Measurements from ENCODE around the gene TRAK1. TPM values are rescaled to one million over a fixed set of nuclear protein-coding genes. Genes with fewer than 3 reads are reported as not detected.
A peak's percentile ranks its signal among the peaks of the same experiment; 100 is the strongest.

TRAK1 gene
- total RNA-seq, 3 donors from 2014 or later, result 29.0 to 53.7 (median 40.6) TPM

DNA sequence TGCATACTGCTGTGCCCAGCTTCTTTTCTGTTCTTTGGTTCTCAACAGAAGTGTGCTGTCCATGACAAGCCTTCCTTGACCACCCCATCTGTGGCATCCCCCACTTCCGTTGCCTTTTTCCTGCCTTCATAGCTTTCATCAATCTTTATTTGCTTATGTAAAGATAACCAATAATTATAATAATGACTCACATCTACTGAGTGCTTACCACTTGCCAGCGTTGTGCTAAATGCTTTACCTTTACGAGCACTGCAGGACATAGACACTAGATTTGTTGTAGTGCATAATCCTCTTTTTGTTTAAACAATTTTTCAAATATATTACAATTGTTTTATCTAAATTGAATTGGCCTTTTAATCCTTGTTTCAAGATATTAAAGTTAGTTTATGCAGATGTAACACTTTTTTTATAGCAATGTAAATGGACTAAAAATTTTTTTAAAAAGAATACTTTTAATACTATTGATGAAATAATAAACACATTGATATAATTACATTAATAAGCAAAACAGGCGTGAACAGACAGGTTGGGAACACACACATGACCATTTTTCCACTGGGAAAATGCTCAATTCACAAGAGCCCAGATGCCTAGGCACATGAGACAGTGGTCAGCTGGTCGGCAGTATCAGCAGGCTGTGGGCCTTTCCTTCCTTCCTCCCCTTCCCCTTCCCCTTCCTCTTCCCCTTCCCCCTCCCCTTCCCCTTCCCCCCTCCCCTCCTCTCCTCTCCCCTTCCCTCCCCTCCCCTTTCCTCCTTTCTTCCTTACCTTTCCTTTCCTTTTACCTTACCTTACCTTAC, 42.5 kb downstream of the TRAK1 start:
- TF ChIP-seq, protein P1, sequence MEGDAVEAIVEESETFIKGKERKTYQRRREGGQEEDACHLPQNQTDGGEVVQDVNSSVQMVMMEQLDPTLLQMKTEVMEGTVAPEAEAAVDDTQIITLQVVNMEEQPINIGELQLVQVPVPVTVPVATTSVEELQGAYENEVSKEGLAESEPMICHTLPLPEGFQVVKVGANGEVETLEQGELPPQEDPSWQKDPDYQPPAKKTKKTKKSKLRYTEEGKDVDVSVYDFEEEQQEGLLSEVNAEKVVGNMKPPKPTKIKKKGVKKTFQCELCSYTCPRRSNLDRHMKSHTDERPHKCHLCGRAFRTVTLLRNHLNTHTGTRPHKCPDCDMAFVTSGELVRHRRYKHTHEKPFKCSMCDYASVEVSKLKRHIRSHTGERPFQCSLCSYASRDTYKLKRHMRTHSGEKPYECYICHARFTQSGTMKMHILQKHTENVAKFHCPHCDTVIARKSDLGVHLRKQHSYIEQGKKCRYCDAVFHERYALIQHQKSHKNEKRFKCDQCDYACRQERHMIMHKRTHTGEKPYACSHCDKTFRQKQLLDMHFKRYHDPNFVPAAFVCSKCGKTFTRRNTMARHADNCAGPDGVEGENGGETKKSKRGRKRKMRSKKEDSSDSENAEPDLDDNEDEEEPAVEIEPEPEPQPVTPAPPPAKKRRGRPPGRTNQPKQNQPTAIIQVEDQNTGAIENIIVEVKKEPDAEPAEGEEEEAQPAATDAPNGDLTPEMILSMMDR (IDR thresholded peaks at IDR 0.05), result no peak
- TF ChIP-seq POLR2A (IDR thresholded peaks at IDR 0.05) (no peak), POLR2AphosphoS5 (IDR thresholded peaks at IDR 0.05) (no peak)

GRCh38 chr3:42134867-42135464, 43.8 kb downstream of the TRAK1 start:
- Histone ChIP-seq H3K9me3 (no peaks in the 10 kb centered on the region), H3K4me1 (peaks cover 0 to 6% of the 10 kb centered on the region in 2 donors), H3K27me3 (no peaks in the 10 kb centered on the region), H3K4me3 (no peak overlapping the region), H3K27ac (peak overlapping the region; percentile 23 to 38), H3K36me3 (no peaks in the 10 kb centered on the region)
- TF ChIP-seq POLR2A (IDR thresholded peaks at IDR 0.05), result no peak
- TF ChIP-seq POLR2AphosphoS5 (IDR thresholded peaks at IDR 0.05), result no peak
- intact Hi-C loops (cut with DNase I; ENCODE audit: low total_unique reads), result no loop called here
- peak in 1 of 2 donors; percentile 62 for DNase-seq (ENCODE audit: low spot score in 2 of 2)

More for the DNA sequence above, 42.5 kb downstream of the TRAK1 start:
- no peak overlapping the region for H3K4me3 ChIP-seq
- H3K36me3 ChIP-seq, result no peaks in the 10 kb centered on the region
- peaks cover 0 to 6% of the 10 kb centered on the region in 2 donors for H3K4me1 ChIP-seq
- H3K9me3 ChIP-seq, result no peaks in the 10 kb centered on the region
- no peak for DNase-seq (ENCODE audit: low spot score in 2 of 2)
- H3K27me3 ChIP-seq, result no peaks in the 10 kb centered on the region
- no peak overlapping the region for H3K27ac ChIP-seq
- intact Hi-C loops (cut with DNase I; ENCODE audit: low total_unique reads), result no loop called here

DNA sequence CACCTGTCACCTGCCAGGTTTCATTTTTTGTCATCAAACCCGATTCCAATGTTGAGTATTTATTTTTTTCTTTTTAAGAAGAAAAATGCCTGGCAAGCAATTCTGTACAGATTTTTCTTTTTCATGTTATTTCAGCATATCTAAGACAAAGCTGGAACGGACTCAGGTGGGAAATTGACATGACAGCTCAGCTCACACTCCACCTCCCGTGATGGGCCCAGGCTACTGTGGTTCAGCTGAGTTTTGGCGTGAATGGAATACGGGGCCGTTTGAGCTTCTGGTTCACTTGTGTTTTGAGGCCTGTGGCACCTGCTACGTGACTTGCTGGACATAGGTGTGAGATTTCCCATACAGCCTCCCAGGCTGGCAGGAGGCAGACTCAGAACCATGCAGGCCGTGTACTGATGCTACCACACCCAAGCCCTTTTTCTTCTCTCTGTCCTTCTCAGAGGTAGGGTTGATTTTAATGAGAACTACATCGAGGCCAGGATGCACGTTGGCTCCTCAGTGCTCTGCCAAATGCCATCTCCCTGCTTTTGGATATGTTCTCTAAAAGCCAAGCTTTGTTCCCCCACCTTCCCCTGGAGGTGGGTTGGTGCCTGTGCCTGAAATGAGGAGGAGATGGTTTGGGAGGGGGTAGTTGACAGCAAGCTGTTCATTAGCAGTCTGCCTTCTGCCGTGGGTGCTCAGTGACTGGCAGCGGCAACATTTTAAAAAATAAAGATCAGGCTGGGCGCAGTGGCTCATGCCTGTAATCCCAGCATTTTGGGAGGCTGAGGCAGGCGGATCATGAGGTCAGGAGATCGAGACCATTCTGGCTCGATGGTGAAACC, 48.7 kb downstream of the TRAK1 start:
- DNase-seq (ENCODE audit: low spot score in 2 of 2), result no peak
- intact Hi-C loops (cut with DNase I; ENCODE audit: low total_unique reads), result no loop called here
- Histone ChIP-seq H3K27me3 (no peaks in the 10 kb centered on the region), H3K4me3 (no peak overlapping the region), H3K36me3 (no peaks in the 10 kb centered on the region), H3K27ac (no peak overlapping the region), H3K4me1 (peaks cover 0 to 4% of the 10 kb centered on the region in 2 donors), H3K9me3 (no peaks in the 10 kb centered on the region)
- TF ChIP-seq POLR2AphosphoS5 (IDR thresholded peaks at IDR 0.05) (no peak), POLR2A (IDR thresholded peaks at IDR 0.05) (no peak)
- TF ChIP-seq, protein P1 (IDR thresholded peaks at IDR 0.05), result no peak

DNA sequence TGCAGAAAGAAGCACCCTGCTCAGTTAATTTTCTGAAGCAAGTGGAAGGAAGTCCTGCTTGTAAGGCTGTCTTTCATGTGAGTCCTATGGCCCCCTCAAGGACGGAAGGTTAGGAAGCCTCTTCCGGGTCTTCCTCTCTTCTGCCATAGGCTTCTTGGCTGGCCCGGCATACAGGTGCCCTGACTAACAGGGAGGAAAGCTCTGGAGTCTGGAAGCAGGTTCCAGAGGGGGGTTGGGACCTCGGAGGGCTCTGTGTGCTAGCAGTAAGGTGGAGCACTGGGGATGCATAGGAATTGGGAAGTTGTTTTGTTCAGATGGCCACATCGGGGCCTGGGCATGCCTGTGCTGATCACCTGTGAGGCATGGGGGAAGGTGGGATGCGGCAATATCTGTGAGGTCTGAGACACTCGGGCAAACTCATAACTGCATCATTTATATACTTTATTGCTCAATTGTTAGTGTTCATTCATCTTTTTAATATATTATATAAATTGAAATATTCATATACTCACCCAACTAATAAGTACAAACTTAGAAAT, 49.6 kb downstream of the TRAK1 start:
- no peaks in the 10 kb centered on the region for H3K9me3 ChIP-seq
- H3K27me3 ChIP-seq, result no peaks in the 10 kb centered on the region
- DNase-seq (ENCODE audit: low spot score in 2 of 2), result no peak
- no peaks in the 10 kb centered on the region for H3K36me3 ChIP-seq
- no peak overlapping the region for H3K4me3 ChIP-seq
- intact Hi-C loops (cut with DNase I; ENCODE audit: low total_unique reads), result no loop called here
- H3K4me1 ChIP-seq, result no peaks in the 10 kb centered on the region
- TF ChIP-seq, protein P1 (IDR thresholded peaks at IDR 0.05), result no peak
- no peak for TF ChIP-seq POLR2A (IDR thresholded peaks at IDR 0.05)
- TF ChIP-seq POLR2AphosphoS5 (IDR thresholded peaks at IDR 0.05), result no peak
- H3K27ac ChIP-seq, result no peak overlapping the region

DNA sequence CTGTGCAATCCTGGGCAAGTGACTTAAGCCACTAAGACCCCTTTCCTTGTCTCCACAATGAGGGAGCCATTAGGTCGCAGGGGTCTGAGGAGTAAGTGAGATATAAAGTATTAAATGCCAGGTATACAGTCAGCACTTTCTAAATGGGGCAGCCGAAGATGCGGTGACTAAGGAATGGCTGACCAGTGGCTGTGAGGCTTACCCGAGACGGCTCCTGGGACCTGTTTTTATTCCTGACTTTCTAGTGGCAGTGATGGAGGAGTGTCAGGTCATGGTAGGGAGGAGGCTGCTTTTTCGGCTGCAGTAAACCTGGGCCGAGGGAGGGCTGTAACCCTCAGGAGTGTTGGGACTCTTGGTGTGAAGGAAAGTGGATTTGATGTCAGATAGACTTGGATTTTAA, 52.3 kb downstream of the TRAK1 start:
- no peak for DNase-seq (ENCODE audit: low spot score in 2 of 2)
- no peak overlapping the region for H3K4me3 ChIP-seq
- H3K36me3 ChIP-seq, result no peaks in the 10 kb centered on the region
- no peaks in the 10 kb centered on the region for H3K27me3 ChIP-seq
- H3K27ac ChIP-seq, result no peak overlapping the region
- no peaks in the 10 kb centered on the region for H3K9me3 ChIP-seq
- intact Hi-C loops (cut with DNase I; ENCODE audit: low total_unique reads), result no loop called here
- H3K4me1 ChIP-seq, result no peaks in the 10 kb centered on the region
- no peak for TF ChIP-seq POLR2A (IDR thresholded peaks at IDR 0.05)
- TF ChIP-seq, protein P1 (IDR thresholded peaks at IDR 0.05), result no peak
- TF ChIP-seq POLR2AphosphoS5 (IDR thresholded peaks at IDR 0.05), result no peak

All from breast epithelium (tissue), 4 donors.